OCI-LY7 (cell line): ENCODE data around the gene CHST13.

Experiments used
- EZH2phosphoT487 ChIP-seq: fragments of 200-600 bp; sonication (generic); IDR thresholded peaks from 2 replicates; pipeline ENCODE4 v1.6.1; 2018; ENCODE audit warnings: low read depth, borderline replicate concordance, mild to moderate bottlenecking, mixed run types, antibody characterized with exemption, low read length, moderate library complexity, mixed read lengths
- TF ChIP-seq, protein P1 (sequence below): fragments of 200-600 bp; sonication (generic); conservative IDR thresholded peaks from 2 replicates; pipeline ENCODE4 v1.5.1; 2014; ENCODE audit warnings: mild to moderate bottlenecking, antibody characterized with exemption, low read length, moderate library complexity, mixed read lengths

- TF ChIP-seq, protein P1, sequence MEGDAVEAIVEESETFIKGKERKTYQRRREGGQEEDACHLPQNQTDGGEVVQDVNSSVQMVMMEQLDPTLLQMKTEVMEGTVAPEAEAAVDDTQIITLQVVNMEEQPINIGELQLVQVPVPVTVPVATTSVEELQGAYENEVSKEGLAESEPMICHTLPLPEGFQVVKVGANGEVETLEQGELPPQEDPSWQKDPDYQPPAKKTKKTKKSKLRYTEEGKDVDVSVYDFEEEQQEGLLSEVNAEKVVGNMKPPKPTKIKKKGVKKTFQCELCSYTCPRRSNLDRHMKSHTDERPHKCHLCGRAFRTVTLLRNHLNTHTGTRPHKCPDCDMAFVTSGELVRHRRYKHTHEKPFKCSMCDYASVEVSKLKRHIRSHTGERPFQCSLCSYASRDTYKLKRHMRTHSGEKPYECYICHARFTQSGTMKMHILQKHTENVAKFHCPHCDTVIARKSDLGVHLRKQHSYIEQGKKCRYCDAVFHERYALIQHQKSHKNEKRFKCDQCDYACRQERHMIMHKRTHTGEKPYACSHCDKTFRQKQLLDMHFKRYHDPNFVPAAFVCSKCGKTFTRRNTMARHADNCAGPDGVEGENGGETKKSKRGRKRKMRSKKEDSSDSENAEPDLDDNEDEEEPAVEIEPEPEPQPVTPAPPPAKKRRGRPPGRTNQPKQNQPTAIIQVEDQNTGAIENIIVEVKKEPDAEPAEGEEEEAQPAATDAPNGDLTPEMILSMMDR: no peak
- no peak for TF ChIP-seq EZH2phosphoT487
Observed at GRCh38 chr3:126580746-126581145, 56.8 kb downstream of the CHST13 start.
